KMS-11 (cell line): ENCODE measurements around the gene NPB.

Source experiments
- H2AFZ ChIP-seq: fragments of 200-600 bp; sonication (generic); 2 replicates; pipeline ENCODE4 v1.6.1; 2016; ENCODE audit warnings: antibody characterized with exemption, mixed run types, low read depth
- H3K27ac ChIP-seq: fragments of 200-600 bp; sonication (generic); 2 replicates; pipeline ENCODE4 v1.6.1; 2016; ENCODE audit warnings: mild to moderate bottlenecking, mixed run types
- H3K27me3 ChIP-seq: fragments of 200-600 bp; sonication (generic); 2 replicates; pipeline ENCODE4 v1.6.1; 2017; ENCODE audit warnings: mild to moderate bottlenecking, low read depth, mixed run types, moderate library complexity; ENCODE audit not compliant: insufficient read depth
- H3K36me3 ChIP-seq: fragments of 200-600 bp; sonication (generic); 2 replicates; pipeline ENCODE4 v1.6.1; 2017; ENCODE audit warnings: mild to moderate bottlenecking, mixed run types; ENCODE audit not compliant: insufficient read depth
- H3K4me1 ChIP-seq: fragments of 200-600 bp; sonication (generic); 2 replicates; pipeline ENCODE4 v1.6.1; 2016; ENCODE audit warnings: mild to moderate bottlenecking, low read depth, mixed run types; ENCODE audit not compliant: poor library complexity, severe bottlenecking
- H3K4me2 ChIP-seq: fragments of 200-600 bp; sonication (generic); 2 replicates; pipeline ENCODE4 v1.7.0; 2016; ENCODE audit warnings: mild to moderate bottlenecking, mixed run types
- H3K4me3 ChIP-seq: fragments of 200-600 bp; sonication (generic); IDR thresholded peaks from 2 replicates; pipeline ENCODE4 v1.6.1; 2017; ENCODE audit warnings: low read depth, low read length, mixed read lengths; ENCODE audit not compliant: insufficient read depth
- H3K79me2 ChIP-seq: fragments of 200-600 bp; sonication (generic); 2 replicates; pipeline ENCODE4 v1.6.1; 2016; ENCODE audit warnings: low read depth, mixed run types; ENCODE audit not compliant: insufficient read depth
- H3K9ac ChIP-seq: fragments of 200-600 bp; sonication (generic); 2 replicates; pipeline ENCODE4 v1.6.1; 2016; ENCODE audit warnings: mild to moderate bottlenecking, mixed run types
- H4K20me1 ChIP-seq: fragments of 200-600 bp; sonication (generic); 2 replicates; pipeline ENCODE4 v1.6.1; 2016; ENCODE audit warnings: mild to moderate bottlenecking, mixed run types; ENCODE audit not compliant: insufficient read depth
- CTCF ChIP-seq: fragments of 200-600 bp; sonication (generic); conservative IDR thresholded peaks from 2 replicates; pipeline ENCODE4 v1.6.1; 2017; ENCODE audit warnings: low read depth, mild to moderate bottlenecking, antibody characterized with exemption, low read length, moderate library complexity, mixed read lengths

Gene NPB

GRCh38 chr17:81877569-81877968, 24.5 kb upstream of the NPB start:
- no peaks in the 10 kb centered on the region for H4K20me1 ChIP-seq
- peaks cover 7% of the 10 kb centered on the region; the same call in 1 of the 2 replicates for H3K79me2 ChIP-seq
- no peak overlapping the region for H3K4me2 ChIP-seq
- no peak overlapping the region for H2AFZ ChIP-seq
- peaks cover 17% of the 10 kb centered on the region; the same call in 1 of the 2 replicates for H3K36me3 ChIP-seq
- no peak overlapping the region for H3K4me3 ChIP-seq
- H3K27me3 ChIP-seq = no peaks in the 10 kb centered on the region
- TF ChIP-seq CTCF = no peak
- H3K27ac ChIP-seq = no peak overlapping the region
- H3K4me1 ChIP-seq = peaks cover 11% of the 10 kb centered on the region
- no peak overlapping the region for H3K9ac ChIP-seq

GRCh38 chr17:81878294-81878693, 23.7 kb upstream of the NPB start:
- Histone ChIP-seq H3K79me2 (peaks cover 11% of the 10 kb centered on the region; the same call in 1 of the 2 replicates), H3K4me1 (peaks cover 4% of the 10 kb centered on the region), H3K4me2 (no peak overlapping the region), H4K20me1 (no peaks in the 10 kb centered on the region), H3K36me3 (peaks cover 17% of the 10 kb centered on the region; the same call in 1 of the 2 replicates), H3K27ac (no peak overlapping the region), H2AFZ (no peak overlapping the region), H3K27me3 (no peaks in the 10 kb centered on the region), H3K4me3 (no peak overlapping the region), H3K9ac (no peak overlapping the region)
- no peak for TF ChIP-seq CTCF

GRCh38 chr17:81879121-81879520, 22.9 kb upstream of the NPB start:
- Histone ChIP-seq H3K27me3 (no peaks in the 10 kb centered on the region), H3K79me2 (peaks cover 11% of the 10 kb centered on the region; the same call in 1 of the 2 replicates), H3K4me3 (no peak overlapping the region), H3K36me3 (peaks cover 17% of the 10 kb centered on the region; the same call in 1 of the 2 replicates), H3K4me2 (no peak overlapping the region), H4K20me1 (no peaks in the 10 kb centered on the region), H3K4me1 (no peaks in the 10 kb centered on the region), H2AFZ (no peak overlapping the region), H3K27ac (no peak overlapping the region), H3K9ac (no peak overlapping the region)
- TF ChIP-seq CTCF = no peak

- TF ChIP-seq CTCF = no peak
- Histone ChIP-seq H3K4me3 (no peak overlapping the region), H4K20me1 (no peaks in the 10 kb centered on the region), H3K9ac (no peak overlapping the region), H3K27ac (no peak overlapping the region), H3K4me2 (no peak overlapping the region), H2AFZ (no peak overlapping the region), H3K79me2 (peaks cover 43% of the 10 kb centered on the region), H3K4me1 (peaks cover 6% of the 10 kb centered on the region), H3K36me3 (peaks cover 45% of the 10 kb centered on the region; the same call in 1 of the 2 replicates), H3K27me3 (no peaks in the 10 kb centered on the region)
These were observed 17.5 kb upstream of the NPB start for GRCh38 chr17:81884520-81884919.
